RWPE1 (cell line): ENCODE results near the gene MED23.

Experiments
- CTCF ChIA-PET: fragments of 350-600 bp; sonication (Branson Sonifier 250); formaldehyde crosslinking; extraction: SDS; loops from one replicate; lab custom pipeline; 2021; lab: Yijun Ruan, JAX
- POLR2A ChIA-PET: fragments of 400-600 bp; formaldehyde crosslinking; extraction: SDS; loops from one replicate; lab custom pipeline; 2020; ENCODE audit warnings: antibody characterized with exemption; ENCODE audit not compliant: low non-redundant PET; lab: Yijun Ruan, JAX
- DNase-seq: peaks from one replicate; pipeline ENCODE4 v3.0.0; 2012; ENCODE audit warnings: low spot score
- H3K27ac ChIP-seq: fragments of 450-650 bp; 2 replicates; pipeline ENCODE4 v1.5.1; 2017
- TF ChIP-seq, protein P1 (sequence below): fragments of 450-650 bp; conservative IDR thresholded peaks from 2 replicates; pipeline ENCODE4 v1.5.1; 2017; ENCODE audit warnings: low read depth, mild to moderate bottlenecking

MED23 gene

GRCh38 chr6:131575834-131576478 is 52.1 kb downstream of the MED23 start:
- POLR2A ChIA-PET: no interaction called here
- CTCF ChIA-PET: interaction anchor here (0.6 to 0.8 kb wide), 3 partner anchors 53 to 901 kb away, joined by 3 read pairs; no protein-coding TSS in a partner anchor
- DNase-seq: no peak
- TF ChIP-seq, protein P1, sequence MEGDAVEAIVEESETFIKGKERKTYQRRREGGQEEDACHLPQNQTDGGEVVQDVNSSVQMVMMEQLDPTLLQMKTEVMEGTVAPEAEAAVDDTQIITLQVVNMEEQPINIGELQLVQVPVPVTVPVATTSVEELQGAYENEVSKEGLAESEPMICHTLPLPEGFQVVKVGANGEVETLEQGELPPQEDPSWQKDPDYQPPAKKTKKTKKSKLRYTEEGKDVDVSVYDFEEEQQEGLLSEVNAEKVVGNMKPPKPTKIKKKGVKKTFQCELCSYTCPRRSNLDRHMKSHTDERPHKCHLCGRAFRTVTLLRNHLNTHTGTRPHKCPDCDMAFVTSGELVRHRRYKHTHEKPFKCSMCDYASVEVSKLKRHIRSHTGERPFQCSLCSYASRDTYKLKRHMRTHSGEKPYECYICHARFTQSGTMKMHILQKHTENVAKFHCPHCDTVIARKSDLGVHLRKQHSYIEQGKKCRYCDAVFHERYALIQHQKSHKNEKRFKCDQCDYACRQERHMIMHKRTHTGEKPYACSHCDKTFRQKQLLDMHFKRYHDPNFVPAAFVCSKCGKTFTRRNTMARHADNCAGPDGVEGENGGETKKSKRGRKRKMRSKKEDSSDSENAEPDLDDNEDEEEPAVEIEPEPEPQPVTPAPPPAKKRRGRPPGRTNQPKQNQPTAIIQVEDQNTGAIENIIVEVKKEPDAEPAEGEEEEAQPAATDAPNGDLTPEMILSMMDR: no peak
- H3K27ac ChIP-seq: no peak overlapping the region

- DNase-seq: no peak
- H3K27ac ChIP-seq: no peak overlapping the region
- ChIA-PET POLR2A (no interaction called here), CTCF (interaction anchor here (0.5 kb wide), 1 partner anchor 8 kb away, joined by 5 read pairs; no protein-coding TSS in a partner anchor)
- TF ChIP-seq, protein P1: no peak
These were observed 53.4 kb downstream of the MED23 start for GRCh38 chr6:131574686-131575085.

GRCh38 chr6:131574133-131574532 is 53.9 kb downstream of the MED23 start:
- DNase-seq: no peak
- ChIA-PET CTCF (no interaction called here), POLR2A (no interaction called here)
- TF ChIP-seq, protein P1: no peak
- H3K27ac ChIP-seq: no peak overlapping the region

- ChIA-PET POLR2A (no interaction called here), CTCF (interaction anchor here (0.6 kb wide), 1 partner anchor 84 kb away, joined by 4 read pairs; no protein-coding TSS in a partner anchor)
- no peak for DNase-seq
- H3K27ac ChIP-seq: no peak within 1 kb of the TSS
- TF ChIP-seq, protein P1: no peak
These were observed 55.2 kb downstream of the MED23 start, which contains the start of gene ARG1 for GRCh38 chr6:131572686-131573415. TSS of gene ARG1 (plus strand) at chr6:131573226. CDS start at chr6:131573283, 57 bp downstream.

DNA sequence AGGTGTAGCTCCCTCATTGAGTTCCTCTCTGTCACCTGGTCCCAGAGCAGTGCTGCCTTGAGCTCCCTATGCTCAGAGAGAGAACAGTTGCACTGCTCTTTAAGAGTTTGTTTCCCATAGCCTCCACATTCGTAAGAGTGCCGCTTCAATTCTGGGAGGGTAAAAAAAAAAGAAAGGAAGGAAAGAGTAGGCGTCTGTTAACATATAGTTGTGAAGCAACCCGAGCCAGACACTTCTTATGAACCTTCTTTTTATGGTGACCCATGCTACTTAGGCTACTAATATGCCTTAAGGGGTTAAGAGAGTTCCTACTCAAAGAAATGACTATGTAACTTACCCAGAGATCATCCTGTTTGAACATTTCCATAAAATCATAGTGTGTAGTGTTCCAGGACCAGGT is 59.3 kb downstream of the MED23 start:
- TF ChIP-seq, protein P1: no peak
- ChIA-PET POLR2A (no interaction called here), CTCF (interaction anchor here (0.6 to 0.7 kb wide), 2 partner anchors 59 to 473 kb away, joined by 3 read pairs; no protein-coding TSS in a partner anchor)
- no peak overlapping the region for H3K27ac ChIP-seq
- no peak for DNase-seq

DNA sequence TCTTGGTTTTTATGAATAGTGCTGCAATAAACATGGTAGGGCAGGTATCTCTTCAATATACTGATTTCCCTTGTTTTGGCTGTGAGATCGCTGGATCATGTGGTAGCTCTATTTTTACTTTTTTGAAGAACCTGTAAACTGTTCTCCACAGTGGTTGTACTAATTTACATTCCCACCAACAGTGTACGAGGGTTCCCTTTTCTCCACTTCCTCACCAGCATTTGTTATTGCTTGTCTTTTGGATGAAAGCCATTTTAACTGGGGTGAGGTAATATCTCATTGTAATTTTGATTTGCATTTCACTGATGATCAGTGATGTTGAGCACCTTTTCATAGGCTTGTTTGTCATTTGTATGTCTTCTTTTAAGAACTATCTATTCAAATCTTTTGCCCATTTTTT is 63.0 kb downstream of the MED23 start:
- no peak overlapping the region for H3K27ac ChIP-seq
- ChIA-PET POLR2A (no interaction called here), CTCF (no interaction called here)
- TF ChIP-seq, protein P1: no peak
- no peak for DNase-seq
